Ishikawa (cell line): ENCODE data around the gene PGLYRP2.

Source experiments
- CEBPB ChIP-seq: IDR thresholded peaks from 2 replicates; pipeline ENCODE4 v1.6.1; 2012
- EGR1 ChIP-seq: IDR thresholded peaks from 2 replicates; pipeline ENCODE4 v1.6.1; 2012
- EP300 ChIP-seq: IDR thresholded peaks from 2 replicates; pipeline ENCODE4 v1.6.1; 2012; ENCODE audit warnings: borderline replicate concordance
- FOXM1 ChIP-seq: IDR thresholded peaks from 2 replicates; pipeline ENCODE4 v1.6.1; 2012; ENCODE audit warnings: low read depth, borderline replicate concordance
- MAX ChIP-seq: IDR thresholded peaks from 2 replicates; pipeline ENCODE4 v1.6.1; 2012
- RAD21 ChIP-seq: IDR thresholded peaks from 2 replicates; pipeline ENCODE4 v1.6.1; 2012; ENCODE audit warnings: low read depth
- TAF1 ChIP-seq: IDR thresholded peaks from 2 replicates; pipeline ENCODE4 v1.6.1; 2012; ENCODE audit warnings: low read depth, mild to moderate bottlenecking
- YY1 ChIP-seq: IDR thresholded peaks from 2 replicates; pipeline ENCODE4 v1.6.1; 2012; ENCODE audit warnings: low read depth

- TF ChIP-seq MAX = no peak
- TF ChIP-seq EGR1 = no peak
- no peak for TF ChIP-seq EP300
- no peak for TF ChIP-seq RAD21
- no peak for TF ChIP-seq TAF1
- no peak for TF ChIP-seq CEBPB
- no peak for TF ChIP-seq YY1
- TF ChIP-seq FOXM1 = no peak
These were observed 33.4 kb downstream of the PGLYRP2 start for GRCh38 chr19:15445807-15446376.
